Tibial nerve (tissue), 4 donors: ENCODE results near the gene CDH4.

Source experiments
- CTCF ChIP-seq, 5 experiments: fragments of 200-600 bp in 3 of 5; fragments of 450-650 bp in 2 of 5; sonication (generic) in 3 of 5; IDR thresholded peaks; one replicate each; pipeline ENCODE4 v1.5.1; 2016 to 2019; ENCODE audit warnings: antibody characterized with exemption in 5 of 5, mild to moderate bottlenecking in 3 of 5, moderate library complexity in 2 of 5
- EP300 ChIP-seq, 2 donors: sonication (generic); formaldehyde crosslinking; IDR thresholded peaks; one replicate each; pipeline ENCODE4 v1.6.1; 2017; ENCODE audit warnings: antibody characterized with exemption in 2 of 2, mild to moderate bottlenecking in 1 of 2
- POLR2A ChIP-seq, 2 donors: fragments of 450-650 bp; IDR thresholded peaks; one replicate each; pipeline ENCODE4 v1.6.1; 2017; ENCODE audit warnings: antibody characterized with exemption in 2 of 2, mild to moderate bottlenecking in 2 of 2, moderate library complexity in 2 of 2

- TF ChIP-seq CTCF (IDR thresholded peaks at IDR 0.05): no peak
- no peak for TF ChIP-seq POLR2A (IDR thresholded peaks at IDR 0.05)
- no peak for TF ChIP-seq EP300 (IDR thresholded peaks at IDR 0.05)
Observed at GRCh38 chr20:61278296-61278695, 26.2 kb downstream of the CDH4 start.
